Aorta (tissue), 5 donors: ENCODE results near the gene AFAP1L2. TPM values are rescaled to one million over a fixed set of nuclear protein-coding genes. Genes with fewer than 3 reads are reported as not detected.

Experiments used
- ATAC-seq: fragments of 200-7000 bp; cut with Tn5 transposase; one replicate; pipeline ENCODE4 v1.9.1; 2022; ENCODE audit warnings: moderate library complexity; ENCODE audit not compliant: low FRiP score
- DNase-seq, 2 donors: peaks; one replicate each; pipeline ENCODE4 v3.0.0-alpha.2; 2020
- H3K27ac ChIP-seq, 2 donors: one replicate each; pipeline ENCODE4 v1.5.1; 2013; ENCODE audit warnings: low read length in 2 of 2, mild to moderate bottlenecking in 2 of 2, moderate library complexity in 2 of 2, control low read depth in 1 of 2, inconsistent platforms in 1 of 2, low read depth in 1 of 2
- H3K27me3 ChIP-seq, 2 donors: one replicate each; pipeline ENCODE4 v1.6.1; 2013; ENCODE audit warnings: control low read depth in 1 of 2, low read length in 1 of 2, mild to moderate bottlenecking in 1 of 2, moderate library complexity in 1 of 2; ENCODE audit not compliant: insufficient read depth in 2 of 2, control insufficient read depth in 1 of 2
- H3K36me3 ChIP-seq, 2 donors: one replicate each; pipeline ENCODE4 v1.6.1; 2013; ENCODE audit warnings: control low read depth in 1 of 2, low read length in 1 of 2, mild to moderate bottlenecking in 1 of 2; ENCODE audit not compliant: insufficient read depth in 2 of 2, control insufficient read depth in 1 of 2
- H3K4me1 ChIP-seq, 2 donors: one replicate each; pipeline ENCODE4 v1.6.1; 2013; ENCODE audit warnings: low read length in 2 of 2, control low read depth in 1 of 2, mild to moderate bottlenecking in 1 of 2, moderate library complexity in 1 of 2; ENCODE audit not compliant: insufficient read depth in 2 of 2, control insufficient read depth in 1 of 2
- H3K4me3 ChIP-seq, 2 donors: one replicate each; pipeline ENCODE4 v1.5.1; 2013; ENCODE audit warnings: low read length in 2 of 2, control low read depth in 1 of 2, mild to moderate bottlenecking in 1 of 2
- H3K9me3 ChIP-seq: one replicate; pipeline ENCODE4 v1.6.1; 2013; ENCODE audit warnings: mild to moderate bottlenecking, low read length; ENCODE audit not compliant: control insufficient read depth
- WGBS, 2 donors: extraction: QIAGEN DNeasy Blood & Tissue Kit; methylation state at CpG; one replicate each; pipeline ENCODE4 v1.1.7; 2013; 5-methylcytosine and 5-hydroxymethylcytosine counted together
- intact Hi-C, 2 donors: fragments of 100-400 bp; cut with DNase I; formaldehyde crosslinking; loops; one replicate each; pipeline versions ENCODE4 v1.14.2 to v1.15.0; 2022
- polyA plus RNA-seq, 2 donors: library from polyadenylated mRNA; stranded (reverse); fragments of 200-250 nt; gene quantifications; one replicate each; pipeline ENCODE4 v1.2.3, GENCODE V29; 2013
- total RNA-seq, 2 donors: library from RNA; stranded (reverse); fragmentation: NEBNext Ultra II Directional; extraction: Animal tissue kit (Norgen Biotek cat#: 25700); gene quantifications; one replicate each; pipeline ENCODE4 v1.2.1, GENCODE V29; 2021
- donor health status: healthy with polysubstance abuse.
- donor health status: Bipolar disorder and iron deficiency.
- donor health status: DM: no; HTN: no; CAD: no.
- donor health status: DM: no; HTN: no; CAD: no.
- donor health status: DM: yes; HTN: yes; CAD: no.

Gene AFAP1L2
- total and polyA plus RNA-seq, 4 donors, result 3.1 to 19.3 (median 10.2) TPM

DNA sequence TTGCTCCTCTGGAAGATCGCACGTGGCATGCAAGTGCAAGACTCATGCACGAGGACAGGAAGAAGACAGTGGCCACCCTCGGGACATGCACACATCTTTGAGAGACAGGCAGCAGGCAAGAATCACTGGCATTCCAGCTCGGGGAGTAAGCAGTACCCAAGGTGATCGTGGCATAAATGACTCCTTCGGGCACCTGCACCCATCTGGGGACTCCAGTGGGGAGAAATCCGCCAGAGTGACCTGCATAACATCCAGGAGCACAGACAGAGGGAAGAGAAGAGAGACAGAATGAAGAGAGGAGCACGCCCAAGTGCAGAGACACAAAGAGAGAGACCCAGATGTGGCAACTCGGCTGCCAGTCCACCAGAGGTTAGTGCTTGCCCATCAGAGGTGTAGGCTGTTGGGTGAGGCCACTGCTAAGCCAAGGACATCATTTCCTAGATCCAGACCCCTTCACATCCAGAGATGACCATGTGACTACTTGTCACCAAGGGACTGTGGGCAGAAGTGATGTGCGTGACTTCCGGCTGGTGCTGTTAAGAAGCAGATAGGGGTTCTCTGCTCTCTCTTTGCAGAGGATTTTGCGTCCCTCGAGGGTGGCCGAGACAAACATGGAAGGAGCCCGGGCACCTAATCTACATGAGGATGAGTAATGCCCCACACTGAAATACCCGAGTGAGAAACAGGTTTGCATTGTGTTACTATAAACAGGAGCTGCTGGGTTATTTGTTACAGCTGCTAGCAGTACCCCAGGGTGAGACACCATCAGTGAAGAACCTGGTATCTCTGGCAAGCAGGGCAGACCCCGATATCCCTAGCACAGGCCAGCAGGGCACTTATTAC is 84.7 kb downstream of the AFAP1L2 start:
- Histone ChIP-seq H3K27ac (no peak overlapping the region), H3K4me3 (no peak overlapping the region), H3K27me3 (no peaks in the 10 kb centered on the region), H3K36me3 (peaks cover 0 to 3% of the 10 kb centered on the region in 2 donors), H3K4me1 (no peaks in the 10 kb centered on the region), H3K9me3 (no peaks in the 10 kb centered on the region)
- ATAC-seq (no peak), DNase-seq (peak in 1 of 2 donors; percentile 41)
- intact Hi-C loops, result no loop called here
- 95 to 96% methylated on average over 18 of the region's 18 CpGs for WGBS, 2 donors

- no peak for ATAC-seq
- Histone ChIP-seq H3K4me1 (no peaks in the 10 kb centered on the region), H3K27me3 (no peaks in the 10 kb centered on the region), H3K4me3 (no peak overlapping the region), H3K36me3 (no peaks in the 10 kb centered on the region), H3K9me3 (no peaks in the 10 kb centered on the region), H3K27ac (no peak overlapping the region)
- DNase-seq, result no peak
- intact Hi-C loops, result no loop called here
- WGBS, 2 donors, result 79 to 84% methylated on average over 5 of the region's 5 CpGs
Measured at GRCh38 chr10:114316744-114317143, 87.6 kb downstream of the AFAP1L2 start.

GRCh38 chr10:114315566-114316420 is 88.5 kb downstream of the AFAP1L2 start:
- DNase-seq, result peak in 1 of 2 donors; percentile 66

DNA sequence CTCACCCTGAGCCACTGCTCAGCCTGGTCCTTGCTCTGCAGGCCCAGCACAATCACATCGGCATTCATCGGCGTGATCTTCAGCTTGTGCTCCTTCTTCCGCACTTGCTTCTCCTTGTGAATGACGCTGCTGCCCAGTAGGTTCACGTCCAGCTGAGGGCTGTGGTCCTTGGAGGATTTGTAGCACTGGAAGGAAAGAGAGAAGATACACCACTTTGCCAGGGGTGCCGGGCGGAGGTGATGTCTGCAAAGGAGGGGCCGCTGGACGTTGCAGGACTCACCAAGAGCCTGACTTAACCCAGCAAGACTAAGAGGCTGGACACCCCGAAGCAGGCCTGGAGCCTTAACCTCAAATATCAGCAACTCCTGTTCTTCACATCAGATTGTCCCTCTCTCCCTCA is 90.4 kb downstream of the AFAP1L2 start:
- peak in 1 of 2 donors; percentile 71 for DNase-seq
- ATAC-seq, result no peak
- intact Hi-C loops, result no loop called here
- Histone ChIP-seq H3K4me3 (no peak overlapping the region), H3K4me1 (no peaks in the 10 kb centered on the region), H3K9me3 (no peaks in the 10 kb centered on the region), H3K36me3 (no peaks in the 10 kb centered on the region), H3K27ac (no peak overlapping the region), H3K27me3 (no peaks in the 10 kb centered on the region)
- 86 to 87% methylated on average over 11 of the region's 11 CpGs for WGBS, 2 donors

More at GRCh38 chr10:114315566-114316420, 88.5 kb downstream of the AFAP1L2 start:
- Histone ChIP-seq H3K27ac (no peak overlapping the region), H3K36me3 (no peaks in the 10 kb centered on the region), H3K4me1 (no peaks in the 10 kb centered on the region), H3K4me3 (no peak overlapping the region), H3K9me3 (no peaks in the 10 kb centered on the region), H3K27me3 (no peaks in the 10 kb centered on the region)
- intact Hi-C loops, result no loop called here
- 94 to 95% methylated on average over 22 of the region's 22 CpGs for WGBS, 2 donors
- no peak for ATAC-seq

DNA sequence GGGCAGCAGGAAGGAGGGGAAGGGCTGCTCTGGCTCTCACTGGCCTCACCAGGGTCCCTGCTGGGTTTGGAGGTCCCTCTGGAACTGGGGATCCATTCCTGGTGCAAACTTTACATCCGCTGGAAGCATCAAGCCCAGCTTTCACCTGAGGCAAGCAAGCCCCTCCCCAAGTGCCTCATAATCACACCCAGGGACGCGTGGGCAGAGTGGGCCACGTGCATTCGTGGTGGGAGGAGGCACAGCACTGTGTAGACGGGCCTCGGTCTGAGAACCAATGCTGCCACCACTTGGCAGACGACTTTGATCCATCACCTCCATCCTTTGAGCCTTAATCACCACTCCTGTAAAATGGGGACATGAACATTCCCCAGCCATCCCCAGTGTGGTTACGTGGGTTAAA is 91.2 kb downstream of the AFAP1L2 start:
- 96 to 98% methylated on average over 9 of the region's 9 CpGs for WGBS, 2 donors
- H3K27ac ChIP-seq, result no peak overlapping the region
- intact Hi-C loops, result no loop called here
- H3K9me3 ChIP-seq, result no peaks in the 10 kb centered on the region
- no peak overlapping the region for H3K4me3 ChIP-seq
- H3K36me3 ChIP-seq, result no peaks in the 10 kb centered on the region
- DNase-seq (peak in 1 of 2 donors; percentile 43), ATAC-seq (no peak)
- H3K4me1 ChIP-seq, result no peaks in the 10 kb centered on the region
- H3K27me3 ChIP-seq, result no peaks in the 10 kb centered on the region

DNA sequence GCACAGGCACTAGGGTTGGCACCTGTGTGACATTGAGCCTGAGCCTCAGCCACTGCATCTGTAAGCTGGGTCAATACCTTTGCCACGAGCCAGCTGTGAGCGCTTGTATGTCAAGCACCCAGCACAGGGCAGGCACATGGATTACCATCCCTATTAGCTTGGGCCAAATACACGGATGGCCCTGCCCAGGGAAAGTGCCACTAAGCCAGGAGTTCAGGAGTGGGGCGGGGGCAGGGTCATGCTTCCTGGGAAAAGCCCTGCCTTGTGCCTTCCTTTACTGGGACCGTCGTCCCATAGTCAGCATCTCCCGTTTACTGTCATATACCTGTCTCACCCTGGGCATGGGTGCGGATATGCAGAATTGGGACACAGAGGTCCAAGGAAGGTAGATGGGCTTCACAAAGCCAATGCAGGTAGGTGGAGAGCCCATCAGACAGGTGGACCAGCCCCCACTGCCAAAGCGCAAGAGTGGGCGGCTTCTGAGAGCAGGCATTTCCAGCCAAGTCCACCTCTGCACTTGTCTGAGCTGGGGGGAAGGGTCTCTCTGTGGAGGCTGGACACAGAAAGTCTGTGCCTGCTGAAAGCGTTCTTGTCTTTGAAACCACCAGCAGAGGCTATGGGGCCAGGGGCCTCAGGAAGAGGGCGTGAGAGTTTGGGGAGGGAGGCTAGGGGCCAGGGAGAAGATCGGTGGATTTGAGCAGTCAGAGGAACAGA is 92.6 kb downstream of the AFAP1L2 start:
- Histone ChIP-seq H3K4me1 (no peaks in the 10 kb centered on the region), H3K27ac (no peak overlapping the region), H3K36me3 (no peaks in the 10 kb centered on the region), H3K27me3 (no peaks in the 10 kb centered on the region), H3K4me3 (no peak overlapping the region), H3K9me3 (no peaks in the 10 kb centered on the region)
- no peak for ATAC-seq
- WGBS, 2 donors, result 88 to 89% methylated on average over 13 of the region's 13 CpGs
- DNase-seq, result peak in 1 of 2 donors; percentile 49
- intact Hi-C loops, result no loop called here

- Histone ChIP-seq H3K27ac (no peak overlapping the region), H3K27me3 (no peaks in the 10 kb centered on the region), H3K9me3 (no peaks in the 10 kb centered on the region), H3K36me3 (no peaks in the 10 kb centered on the region), H3K4me3 (no peak overlapping the region), H3K4me1 (no peaks in the 10 kb centered on the region)
- no peak for ATAC-seq
- WGBS, 2 donors, result 78% methylated on average over 6 of the region's 6 CpGs
- DNase-seq, result no peak
- intact Hi-C loops, result no loop called here
Measured at GRCh38 chr10:114311023-114311422, 93.3 kb downstream of the AFAP1L2 start.

DNA sequence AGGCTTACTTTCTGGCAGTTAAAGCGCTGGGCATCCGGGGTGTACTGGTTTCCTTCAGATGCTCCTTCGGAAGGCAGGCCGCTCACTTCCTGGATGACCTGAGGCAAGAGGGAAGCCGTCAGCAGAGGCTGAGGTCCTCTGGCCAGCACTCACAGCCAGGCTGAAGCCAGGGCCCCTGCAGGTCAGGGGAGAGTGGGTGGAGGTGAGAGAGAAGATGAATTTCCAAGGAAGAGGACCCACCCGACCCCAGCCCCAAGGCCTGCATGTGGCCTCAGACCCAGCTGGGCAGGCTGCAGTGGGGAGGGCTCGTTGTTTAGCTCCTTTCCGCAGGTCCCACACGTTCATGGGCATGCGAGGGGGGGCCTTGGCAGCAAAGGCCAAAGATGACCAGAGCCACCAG is 94.0 kb downstream of the AFAP1L2 start:
- Histone ChIP-seq H3K9me3 (no peaks in the 10 kb centered on the region), H3K36me3 (no peaks in the 10 kb centered on the region), H3K4me1 (no peaks in the 10 kb centered on the region), H3K27me3 (no peaks in the 10 kb centered on the region), H3K4me3 (no peak overlapping the region), H3K27ac (no peak overlapping the region)
- DNase-seq (peak in 1 of 2 donors; percentile 70), ATAC-seq (no peak)
- 93 to 95% methylated on average over 10 of the region's 10 CpGs for WGBS, 2 donors
- intact Hi-C loops, result no loop called here
